ENCODE data around the gene DNAJB5.
"Not testable (repeated sequence)": the region's sequence is repeated elsewhere in the genome, so short reads cannot be mapped to it uniquely, and the experiment has no call there.

Gene DNAJB5

DNA sequence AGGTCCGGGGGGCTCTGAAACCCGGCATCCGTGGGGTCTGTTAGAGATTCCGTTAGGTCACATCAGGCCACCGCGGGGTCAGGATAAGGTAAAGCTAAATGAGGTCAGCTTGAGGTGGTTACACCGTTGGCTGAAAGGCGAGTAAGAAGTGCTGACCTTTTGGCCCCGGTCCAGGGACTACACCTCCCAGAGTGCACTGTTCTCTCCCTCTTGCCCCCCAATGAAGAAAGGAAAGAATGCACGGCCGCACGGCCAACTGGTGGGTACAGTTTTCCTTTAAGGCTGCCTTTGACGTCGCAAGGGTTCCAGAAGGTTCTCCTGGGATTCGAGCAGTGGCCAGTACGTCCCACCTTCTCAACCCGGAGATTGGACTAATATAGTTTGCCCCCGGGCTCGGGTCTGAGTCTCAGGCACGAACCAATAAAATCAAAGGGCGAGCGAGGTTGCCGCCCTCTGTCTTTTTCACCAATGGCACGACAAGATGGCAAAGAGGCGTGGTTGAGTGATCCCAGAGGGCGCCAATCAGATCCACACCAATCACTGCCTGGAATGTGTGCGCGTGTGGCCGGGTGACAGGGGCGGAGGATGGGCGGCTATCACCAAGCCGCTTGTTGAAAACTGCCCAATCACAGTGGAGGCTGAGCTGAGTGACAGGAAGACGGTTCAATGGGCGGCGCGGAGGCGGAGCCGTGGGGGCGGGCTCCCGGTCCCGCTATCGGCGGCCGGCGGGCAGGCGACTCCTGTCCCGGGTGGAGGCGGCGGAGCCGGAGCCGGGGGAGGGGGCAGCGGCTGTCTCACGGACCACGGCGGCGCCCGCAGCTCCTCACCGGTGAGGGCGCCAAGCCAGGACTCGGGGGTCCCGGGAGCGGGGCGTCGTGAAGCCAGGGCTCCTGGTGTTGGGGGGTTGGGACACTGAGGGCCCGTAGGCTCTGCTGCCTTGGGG is at the start of gene DNAJB5:
TSS of gene DNAJB5 (plus strand) at position 743 of the 943 bp plus-strand sequence. CDS start 886 bp downstream, outside the sequence.
- DNase-seq (ENCODE audit: low read depth): peak; percentile 93

- not testable (repeated sequence) for DNase-seq (ENCODE audit: low read depth)
Measured at GRCh38 chr9:34939989-34940388, 49.6 kb upstream of the DNAJB5 start.

GRCh38 chr9:34948451-34948850 is 41.1 kb upstream of the DNAJB5 start:
- no peak for DNase-seq (ENCODE audit: low read depth)

GRCh38 chr9:34954225-34954624 is 35.3 kb upstream of the DNAJB5 start:
- DNase-seq (ENCODE audit: low read depth): no peak

DNA sequence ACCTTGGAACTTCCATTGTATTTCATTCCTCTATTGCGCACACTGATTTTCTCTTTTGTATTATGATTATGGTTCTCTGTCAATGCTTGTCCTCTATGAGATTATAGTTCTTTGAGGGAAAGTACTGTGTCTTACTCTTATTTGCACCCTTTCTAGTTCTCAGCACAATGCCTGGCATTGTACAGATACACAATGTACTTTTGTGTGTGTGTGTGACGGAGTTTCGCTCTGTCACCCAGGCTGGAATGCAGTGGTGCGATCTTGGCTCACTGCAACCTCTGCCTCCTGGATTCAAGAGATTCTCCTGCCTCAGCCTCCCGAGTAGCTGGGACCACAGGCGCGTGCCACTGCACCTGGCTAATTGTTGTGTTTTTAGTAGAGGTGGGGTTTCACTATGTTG is 33.5 kb upstream of the DNAJB5 start:
- DNase-seq (ENCODE audit: low read depth): not testable (repeated sequence)

DNA sequence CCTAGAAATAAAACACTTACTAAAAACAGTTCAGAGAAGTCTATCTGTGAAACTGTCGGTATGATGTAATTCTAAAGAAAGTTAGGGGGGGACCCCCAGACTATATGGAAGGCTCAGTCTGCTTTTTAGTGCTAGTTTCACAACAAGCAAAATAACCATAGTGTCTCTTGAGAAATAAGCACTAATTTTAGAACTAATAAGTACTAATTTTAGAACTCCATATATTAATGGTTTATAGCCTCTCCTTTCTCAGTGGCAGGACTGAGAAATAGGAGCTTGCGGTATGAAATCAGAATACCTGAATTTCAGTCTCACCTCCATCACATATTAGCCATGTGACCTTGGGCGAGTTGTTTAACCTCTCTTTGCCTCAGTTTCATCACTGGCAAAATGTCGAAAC is 32.9 kb upstream of the DNAJB5 start:
- DNase-seq (ENCODE audit: low read depth): no peak

GRCh38 chr9:34957492-34958410 is 31.8 kb upstream of the DNAJB5 start, which contains the start of gene PHF24:
Gene PHF24, plus strand, starts transcription at chr9:34958285. Its CDS starts 13,014 bp downstream, at chr9:34971299.
- no peak for DNase-seq (ENCODE audit: low read depth)

- no peak for DNase-seq (ENCODE audit: low read depth)
Measured at GRCh38 chr9:34958411-34958982, 31.0 kb upstream of the DNAJB5 start.

DNA sequence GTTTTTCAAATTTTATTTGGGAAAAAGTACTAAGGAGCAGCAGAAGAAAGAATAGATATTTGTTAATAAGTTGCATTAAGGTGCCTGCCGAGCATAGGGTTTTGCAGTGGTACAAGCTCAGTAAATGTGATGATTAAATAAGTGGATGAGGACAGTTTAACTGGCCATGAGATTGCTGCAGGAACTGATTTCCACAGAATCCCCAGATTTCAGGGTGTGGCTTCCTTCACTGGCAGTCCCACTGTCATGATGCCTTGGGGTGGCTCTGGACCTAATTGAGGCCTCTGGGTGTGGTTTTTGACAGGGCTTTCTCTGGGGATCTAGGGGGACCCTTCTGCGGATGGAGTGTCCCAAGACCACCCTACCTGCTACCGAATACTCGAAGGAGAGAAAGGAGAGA is 30.1 kb upstream of the DNAJB5 start:
- no peak for DNase-seq (ENCODE audit: low read depth)

DNA sequence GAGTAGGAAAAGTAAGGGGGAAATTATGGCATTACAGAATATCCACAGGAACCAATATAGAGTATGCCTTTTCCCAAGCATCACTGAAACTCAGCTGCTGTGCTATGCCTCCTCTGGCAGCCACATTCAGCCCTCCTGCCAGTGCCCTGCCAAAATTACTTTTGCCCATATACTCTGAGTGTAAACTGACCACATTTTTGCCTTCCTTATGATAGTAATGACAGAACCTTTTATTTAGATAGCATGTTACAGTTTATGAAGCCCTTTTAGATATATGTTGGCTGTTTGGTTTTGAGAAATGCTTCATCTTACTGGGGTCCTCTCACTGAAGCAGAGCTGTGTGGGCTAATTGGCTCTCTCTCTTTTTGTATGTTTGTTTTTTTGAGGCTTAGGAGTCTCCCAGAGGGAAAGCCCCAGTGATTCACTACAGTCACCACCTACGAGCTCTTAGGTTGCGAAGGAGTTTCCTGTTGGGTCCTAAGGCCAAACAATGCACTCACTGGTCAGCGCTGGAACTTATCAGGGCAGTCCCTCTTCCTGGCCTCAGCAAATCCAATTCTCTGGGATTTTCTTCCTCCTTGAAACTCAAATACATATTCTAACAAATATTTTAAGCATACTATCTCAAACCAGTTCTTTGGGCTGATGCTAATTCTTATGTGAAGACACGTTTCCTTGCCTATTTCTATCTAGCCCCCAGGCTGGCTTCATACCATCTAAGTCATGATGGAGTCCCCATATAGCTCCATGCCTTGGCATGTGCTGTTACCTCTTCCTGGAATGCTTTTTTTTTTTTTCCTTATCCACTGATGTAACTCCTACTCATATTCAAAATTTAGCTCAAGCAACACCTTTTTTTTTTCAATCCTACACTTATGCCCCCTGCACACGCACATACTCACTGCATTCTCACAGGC is 27.7 kb upstream of the DNAJB5 start:
- DNase-seq (ENCODE audit: low read depth): no peak

- no peak for DNase-seq (ENCODE audit: low read depth)
Measured at GRCh38 chr9:34962546-34962945, 27.0 kb upstream of the DNAJB5 start.

- no peak for DNase-seq (ENCODE audit: low read depth)
Measured at GRCh38 chr9:34963552-34963951, 26.0 kb upstream of the DNAJB5 start.

DNA sequence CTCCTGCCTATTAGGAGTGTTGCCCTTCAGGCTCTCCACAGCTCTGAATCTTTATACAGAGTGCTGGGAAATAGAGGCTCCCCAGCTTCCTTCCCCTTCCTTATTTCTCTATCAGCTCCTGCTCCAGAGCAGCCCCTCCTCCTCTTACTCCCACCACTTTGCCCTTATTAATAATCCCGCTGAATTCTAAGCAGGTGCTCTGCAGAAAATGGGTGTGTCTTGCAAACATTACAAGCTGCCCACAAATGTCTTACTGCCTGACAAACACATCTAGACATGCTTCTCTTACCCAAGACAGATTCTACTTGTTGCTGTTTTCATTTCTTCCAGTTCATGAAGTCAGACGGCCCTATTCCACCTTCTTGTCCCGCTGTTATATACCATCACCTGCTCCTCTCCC is 25.1 kb upstream of the DNAJB5 start:
- no peak for DNase-seq (ENCODE audit: low read depth)

DNA sequence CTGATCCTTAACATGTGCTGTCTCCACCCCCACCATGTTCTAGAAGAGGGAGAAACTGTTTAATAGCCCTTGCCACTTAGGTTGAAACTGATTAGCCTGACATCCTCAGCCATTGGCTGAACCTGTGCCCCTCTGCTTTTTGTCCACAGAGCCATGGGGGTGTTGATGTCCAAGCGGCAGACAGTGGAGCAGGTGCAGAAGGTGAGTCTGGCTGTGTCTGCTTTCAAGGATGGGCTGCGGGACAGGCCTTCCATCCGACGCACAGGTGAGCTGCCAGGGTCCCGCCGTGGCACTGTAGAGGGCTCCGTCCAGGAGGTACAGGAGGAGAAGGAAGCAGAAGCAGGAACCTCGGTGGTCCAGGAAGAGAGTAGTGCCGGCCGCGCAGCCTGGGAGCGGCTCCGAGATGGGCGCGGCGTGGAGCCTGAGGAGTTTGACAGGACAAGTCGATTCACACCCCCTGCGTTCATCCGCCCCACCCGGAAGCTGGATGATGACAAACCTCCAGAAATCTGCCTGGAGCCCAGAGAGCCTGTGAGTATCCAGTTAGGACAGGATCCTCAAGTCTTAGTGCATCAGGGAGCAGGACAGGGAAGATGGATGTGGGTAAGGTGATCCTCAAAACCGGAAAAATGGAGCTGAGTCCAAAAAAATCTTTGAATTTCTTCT is 18.3 kb upstream of the DNAJB5 start:
- DNase-seq (ENCODE audit: low read depth): no peak

DNA sequence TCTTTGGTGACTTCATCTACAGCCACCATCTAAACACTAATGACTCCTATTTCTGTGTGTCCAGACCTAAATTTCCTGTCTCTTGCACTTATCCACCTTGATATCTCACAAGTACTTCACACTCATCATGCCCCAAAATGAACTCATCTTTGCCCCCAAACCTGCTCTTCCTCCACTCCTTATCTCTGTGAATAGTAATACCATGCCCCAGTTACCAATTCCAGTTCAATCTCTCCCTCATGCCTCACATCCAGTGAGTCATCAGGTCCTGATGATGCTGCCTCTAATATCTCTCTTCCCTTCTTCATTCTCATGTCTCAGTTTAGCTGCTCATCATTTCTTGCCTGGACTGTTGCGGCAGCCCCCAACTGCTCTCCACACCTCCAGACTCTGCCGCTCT is 14.9 kb upstream of the DNAJB5 start:
- no peak for DNase-seq (ENCODE audit: low read depth)

GRCh38 chr9:34976441-34976840 is 13.1 kb upstream of the DNAJB5 start:
- no peak for DNase-seq (ENCODE audit: low read depth)

- no peak for DNase-seq (ENCODE audit: low read depth)
Measured at GRCh38 chr9:34976992-34977391, 12.6 kb upstream of the DNAJB5 start.

DNA sequence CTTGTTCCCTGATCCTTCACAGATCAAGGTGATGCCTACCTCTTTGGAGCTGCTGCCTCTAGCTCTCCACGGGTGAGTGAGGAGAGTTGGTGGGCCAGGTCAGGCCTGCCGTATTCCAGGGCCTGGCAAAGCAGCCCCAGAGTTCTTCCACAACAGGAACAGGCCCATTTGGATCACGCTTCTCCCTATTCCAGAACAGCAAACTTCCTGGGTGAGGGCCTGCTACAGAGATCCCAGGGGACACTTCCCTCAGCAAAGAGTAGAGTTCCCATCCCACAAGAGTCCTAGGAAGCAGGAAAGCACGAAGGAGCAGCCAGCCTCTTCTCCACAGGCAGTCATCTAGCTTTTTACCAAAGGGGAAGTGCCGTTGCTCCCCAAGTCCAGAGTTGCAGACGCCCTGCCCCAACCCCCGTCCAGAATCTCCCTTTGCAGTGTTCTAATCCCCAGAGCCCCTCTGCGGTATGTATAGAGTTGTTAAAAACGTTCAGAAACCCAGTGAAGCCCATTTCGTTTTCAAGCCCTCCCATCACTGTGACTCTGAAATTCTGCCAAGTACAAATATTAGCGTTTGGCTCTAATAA is 9.3 kb upstream of the DNAJB5 start:
- DNase-seq (ENCODE audit: low read depth): no peak

DNA sequence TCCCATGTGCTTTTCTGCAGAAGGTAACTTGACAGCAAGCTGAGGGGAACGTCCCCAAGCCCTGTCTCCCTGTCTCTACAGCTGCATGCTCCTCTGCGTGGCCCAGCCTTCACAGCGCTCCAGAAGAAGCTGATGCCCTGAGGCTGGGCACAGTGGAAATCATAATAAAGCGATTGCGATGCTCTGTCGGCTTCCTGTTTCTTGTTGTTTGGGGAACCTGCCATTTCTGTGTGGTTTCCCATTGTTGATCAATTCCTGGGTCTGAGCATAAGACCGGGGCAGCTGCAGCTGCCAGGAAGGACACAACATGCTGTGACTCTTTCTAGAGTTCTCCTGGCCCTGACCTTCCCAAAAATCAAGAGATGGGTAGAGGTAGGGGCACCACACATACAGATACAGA is 7.2 kb upstream of the DNAJB5 start:
- no peak for DNase-seq (ENCODE audit: low read depth)

- DNase-seq (ENCODE audit: low read depth): no peak
Measured at GRCh38 chr9:34983209-34983608, 6.3 kb upstream of the DNAJB5 start.

Measured in stimulated activated CD8-positive, alpha-beta memory T cell treated with anti-CD3 and anti-CD28 coated beads, Interleukin-12 subunit alpha, Interleukin-12 subunit beta, amount 100 ng/mL, for 1 hour (primary cell).